T-helper 9 cell (primary cell): Measurements from ENCODE around the gene DAPK2.
A peak's percentile ranks its signal among the peaks of the same experiment; 100 is the strongest.
"Not testable (repeated sequence)": the region's sequence is repeated elsewhere in the genome, so short reads cannot be mapped to it uniquely, and the experiment has no call there.

Experiments
- DNase-seq: peaks from one replicate; pipeline ENCODE4 v3.0.0-alpha.2; 2020

Gene DAPK2

DNA sequence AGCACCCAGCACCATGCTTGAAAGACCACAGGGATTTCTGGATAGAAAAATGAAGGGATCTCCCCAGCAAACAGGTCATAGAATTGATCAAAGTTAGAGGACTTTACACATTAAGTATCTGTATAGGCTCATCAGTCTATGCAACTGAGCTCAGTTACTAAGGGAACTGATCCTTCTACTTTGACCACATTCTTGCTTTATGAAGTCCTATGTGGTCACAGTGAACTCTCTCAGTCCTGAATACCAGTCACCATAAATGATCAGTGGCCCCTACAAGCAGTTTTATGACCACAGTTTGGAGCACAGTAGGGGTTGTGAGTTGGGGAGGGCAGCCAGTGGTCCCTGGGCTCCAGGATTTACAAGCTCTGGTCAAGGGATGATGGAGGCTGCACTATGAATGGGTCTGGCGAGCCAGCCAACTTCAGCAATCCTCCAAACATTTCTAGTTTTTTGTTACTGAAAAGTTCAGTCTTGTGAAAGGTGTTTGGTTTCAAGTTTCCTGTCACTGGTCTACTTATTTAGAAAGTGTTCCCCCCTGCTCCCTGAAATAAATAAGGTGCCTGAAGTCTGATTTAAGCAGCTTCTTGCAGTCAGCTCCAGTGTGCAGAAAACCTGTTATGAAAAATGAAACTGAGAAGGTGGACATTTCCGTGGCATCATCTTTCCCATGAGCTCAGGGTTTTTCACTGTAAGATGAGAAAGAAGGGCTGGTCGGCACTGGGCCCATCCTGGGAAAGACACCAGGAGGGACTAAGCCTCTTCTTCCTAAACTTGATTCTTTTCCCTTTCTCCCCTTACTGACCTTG, 75.5 kb downstream of the DAPK2 start:
- no peak for DNase-seq

DNA sequence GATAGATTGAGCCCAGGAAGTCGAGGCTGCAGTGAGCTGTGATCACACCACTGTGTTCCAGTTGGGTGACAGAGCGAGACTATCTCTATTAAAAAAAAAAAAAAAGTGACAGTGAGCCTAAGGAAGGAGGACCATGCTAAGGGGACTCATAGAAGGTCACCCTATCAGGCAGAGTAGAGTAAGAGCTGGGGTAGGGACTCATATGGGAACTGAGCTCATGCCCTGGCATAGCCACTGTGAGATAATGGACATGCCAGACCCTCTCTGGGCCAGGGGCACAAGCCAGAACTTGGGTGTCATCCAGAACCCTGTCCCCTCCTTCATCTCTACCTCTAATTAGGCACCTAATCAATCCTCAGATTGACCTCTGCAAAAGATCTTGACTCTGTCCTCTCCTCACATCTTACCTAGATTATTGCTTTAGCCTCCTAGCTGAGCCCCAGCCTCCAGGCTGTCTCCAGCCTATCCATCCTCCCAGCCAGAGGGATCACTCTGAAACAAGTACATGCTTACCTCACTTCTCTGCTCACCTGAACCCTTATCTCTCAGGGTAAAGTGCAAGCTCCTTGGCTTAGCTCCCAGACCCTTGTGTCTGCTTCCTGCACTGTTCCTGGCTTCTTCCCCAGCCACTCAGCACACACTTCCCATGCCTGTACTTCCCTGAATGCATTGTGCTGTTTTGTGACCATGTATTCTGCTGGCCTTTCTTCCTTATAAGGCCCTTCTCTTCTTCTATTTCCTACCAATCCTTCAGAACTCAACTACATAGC, 76.4 kb downstream of the DAPK2 start:
- no peak for DNase-seq

DNA sequence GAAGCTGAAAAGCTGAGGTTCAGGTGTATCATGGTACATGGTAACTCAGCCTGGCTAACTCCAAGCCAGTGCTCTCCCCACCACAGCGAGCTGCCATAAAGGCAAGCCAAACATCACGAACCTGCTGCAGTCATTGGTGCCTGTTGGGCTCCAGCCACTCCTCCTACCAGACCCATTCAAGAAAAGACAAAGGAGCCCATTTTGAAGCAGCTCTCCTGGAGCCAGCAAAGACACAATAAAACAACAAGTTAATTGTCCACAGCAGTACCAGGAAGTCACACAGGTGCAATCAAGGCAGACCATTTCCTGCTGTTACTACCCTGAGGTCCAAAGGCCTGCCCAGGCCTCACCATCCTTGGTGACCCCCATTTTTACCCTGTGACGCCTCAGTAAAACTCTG, 77.6 kb downstream of the DAPK2 start:
- no peak for DNase-seq

DNA sequence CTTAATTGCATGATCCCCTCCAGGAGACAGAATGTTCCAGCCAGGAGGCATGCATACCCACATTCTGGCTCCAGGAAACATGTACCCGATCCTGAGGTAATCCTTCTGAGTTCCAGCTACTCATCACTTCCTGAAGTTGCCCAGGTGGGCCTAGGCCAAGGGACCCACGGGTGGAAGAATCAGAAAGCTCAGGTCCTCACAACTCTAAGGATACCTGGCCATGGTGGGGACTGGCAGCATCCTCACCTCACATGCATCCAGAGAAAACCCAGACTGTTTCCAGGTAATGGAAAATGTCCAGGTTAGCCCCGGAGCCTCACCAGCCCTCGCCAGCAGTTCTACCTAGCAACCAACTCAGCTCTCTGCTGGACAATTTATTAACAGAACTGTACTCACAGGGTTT, 78.2 kb downstream of the DAPK2 start:
- no peak for DNase-seq

- DNase-seq = no peak
Measured at GRCh38 chr15:63967616-63968015, 78.7 kb downstream of the DAPK2 start.

DNA sequence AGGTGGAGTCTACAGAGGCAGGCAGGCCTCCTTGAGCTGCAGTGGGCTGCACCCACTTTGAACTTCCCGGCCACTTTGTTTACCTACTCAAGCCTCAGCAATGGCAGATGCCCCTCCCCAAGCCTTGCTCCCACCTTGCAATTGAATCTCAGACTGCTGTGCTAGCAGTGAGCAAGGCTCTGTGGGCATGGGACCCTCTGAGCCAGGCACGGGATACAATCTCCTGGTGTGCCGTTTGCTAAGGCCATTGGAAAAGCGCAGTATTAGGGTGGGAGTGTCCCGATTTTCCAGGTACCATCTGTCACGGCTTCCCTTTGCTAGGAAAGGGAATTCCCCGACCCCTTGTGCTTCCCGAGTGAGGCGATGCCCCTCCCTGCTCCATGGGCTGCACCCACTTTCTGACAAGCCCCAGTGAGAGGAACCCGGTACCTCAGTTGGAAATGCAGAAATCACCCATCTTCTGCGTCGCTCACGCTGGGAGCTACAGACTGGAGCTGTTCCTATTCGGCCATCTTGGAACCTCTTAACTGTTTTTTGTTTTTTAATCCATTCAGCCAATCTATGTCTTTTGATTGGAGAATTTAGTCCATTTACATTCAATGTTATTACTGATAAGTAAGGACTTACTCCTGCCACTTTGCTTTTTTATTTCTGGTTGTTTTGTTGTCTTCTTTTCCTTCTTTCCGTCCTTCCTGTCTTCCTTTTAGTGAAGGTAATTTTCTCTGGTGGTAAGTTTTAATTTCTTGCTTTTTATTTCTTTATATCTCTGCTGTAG, 83.2 kb downstream of the DAPK2 start:
- DNase-seq = not testable (repeated sequence)

DNA sequence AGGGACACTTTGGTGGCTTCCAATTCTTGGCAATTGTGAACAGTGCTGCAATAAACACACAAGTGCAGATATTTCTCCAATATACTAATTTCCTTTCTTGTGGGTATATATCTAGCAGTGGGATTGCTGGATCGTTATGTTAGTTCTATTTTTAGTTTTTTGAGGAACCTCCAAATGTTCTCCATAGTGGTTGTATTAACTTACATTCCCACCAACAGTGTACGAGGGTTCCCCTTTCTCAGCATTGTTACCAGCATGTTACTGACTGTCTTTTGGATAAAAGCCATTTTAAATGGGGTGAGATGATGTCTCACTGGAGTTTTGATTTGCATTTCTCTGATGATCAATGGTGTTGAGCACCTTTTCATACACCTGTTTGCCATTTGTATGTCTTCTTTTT, 92.8 kb downstream of the DAPK2 start:
- no peak for DNase-seq

GRCh38 chr15:63950911-63951481, 95.3 kb downstream of the DAPK2 start:
- DNase-seq = no peak

- no peak for DNase-seq
Measured at GRCh38 chr15:63948971-63949370, 97.3 kb downstream of the DAPK2 start.

GRCh38 chr15:63948436-63948835, 97.8 kb downstream of the DAPK2 start:
- no peak for DNase-seq

GRCh38 chr15:63947228-63947627, 99.1 kb downstream of the DAPK2 start:
- DNase-seq = no peak

GRCh38 chr15:63946524-63947065, 99.7 kb downstream of the DAPK2 start:
- no peak for DNase-seq

GRCh38 chr15:63945838-63946298, 100.4 kb downstream of the DAPK2 start:
- DNase-seq = no peak

DNA sequence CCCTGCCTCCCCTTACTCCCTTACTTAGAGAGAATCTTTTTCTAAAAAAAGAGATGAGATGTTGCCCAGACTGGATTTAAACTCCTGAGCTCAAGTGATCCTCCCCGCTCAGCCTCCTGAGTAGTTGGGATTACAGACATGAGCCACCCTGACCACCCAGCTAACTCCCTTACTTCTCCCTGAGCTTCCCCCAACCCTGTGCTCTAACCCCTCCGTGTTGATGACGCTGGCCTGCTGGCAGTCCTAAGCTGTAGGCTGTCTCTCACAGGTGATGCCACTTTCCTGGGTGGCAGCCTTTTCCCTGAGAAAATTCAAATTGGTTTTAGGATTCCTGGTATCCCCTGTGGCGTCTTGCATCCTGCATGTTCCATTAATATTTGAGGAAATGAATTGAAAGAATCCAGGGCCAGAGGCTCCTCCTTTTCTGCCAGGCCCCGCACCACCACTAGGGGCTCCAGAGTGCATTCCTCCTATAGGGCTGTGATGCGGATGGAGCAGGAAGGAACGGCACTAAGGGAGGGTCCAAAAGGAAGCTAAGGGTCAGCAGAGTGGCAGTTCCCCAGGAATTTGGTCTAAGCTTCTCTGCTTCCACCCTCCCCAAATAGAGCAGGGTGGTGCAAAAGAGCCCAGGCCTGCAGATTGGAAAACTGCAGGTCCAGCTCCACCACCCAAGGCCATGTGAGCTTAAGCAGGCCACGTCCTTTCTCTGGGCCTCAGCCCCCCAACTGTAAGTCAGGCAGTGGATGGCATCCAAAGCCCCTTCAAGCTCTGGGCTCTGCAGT, 101.1 kb downstream of the DAPK2 start:
- peak; percentile 58 for DNase-seq

GRCh38 chr15:63944681-63944955, 101.7 kb downstream of the DAPK2 start:
- no peak for DNase-seq

DNA sequence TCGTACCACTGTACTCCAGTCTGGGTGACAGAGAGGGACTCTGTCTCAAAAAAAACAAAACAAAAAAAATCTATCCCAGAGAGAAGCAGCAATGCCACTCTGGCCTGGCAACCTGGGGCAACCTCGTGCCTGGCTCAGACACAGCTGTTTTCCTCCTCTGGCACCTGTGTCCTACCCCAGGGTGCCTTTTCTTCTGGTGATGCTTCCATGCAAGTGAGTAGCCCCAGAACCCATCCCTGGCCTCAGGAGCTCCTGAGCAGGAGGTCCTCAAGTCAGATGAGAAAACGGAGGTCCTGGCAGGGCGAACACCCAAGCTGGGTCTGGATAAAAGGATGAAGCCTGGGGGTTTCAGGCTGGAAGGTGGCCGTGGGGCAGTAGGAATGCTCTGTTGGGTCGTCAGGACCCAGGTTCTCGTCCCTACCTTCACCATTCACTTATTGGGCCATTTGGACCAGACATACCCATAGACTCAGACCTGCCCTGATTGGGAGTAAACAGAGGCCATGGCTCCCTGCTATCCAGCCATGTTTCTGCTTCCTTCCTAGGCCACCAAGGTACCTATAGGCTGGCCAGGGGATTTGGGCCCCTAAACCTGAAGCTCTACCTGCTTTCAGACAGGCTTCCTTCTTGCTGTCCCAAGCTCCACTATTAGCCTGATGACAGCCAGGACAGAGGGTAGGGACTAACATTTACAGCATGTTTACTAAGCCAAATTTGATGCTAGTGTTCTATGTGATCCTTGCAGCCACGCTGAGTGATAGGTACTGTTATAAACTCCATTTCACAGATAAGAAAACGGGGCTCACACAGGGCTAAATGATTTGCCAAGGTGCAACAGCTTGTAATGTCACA, 102.2 kb downstream of the DAPK2 start:
- DNase-seq = no peak

DNA sequence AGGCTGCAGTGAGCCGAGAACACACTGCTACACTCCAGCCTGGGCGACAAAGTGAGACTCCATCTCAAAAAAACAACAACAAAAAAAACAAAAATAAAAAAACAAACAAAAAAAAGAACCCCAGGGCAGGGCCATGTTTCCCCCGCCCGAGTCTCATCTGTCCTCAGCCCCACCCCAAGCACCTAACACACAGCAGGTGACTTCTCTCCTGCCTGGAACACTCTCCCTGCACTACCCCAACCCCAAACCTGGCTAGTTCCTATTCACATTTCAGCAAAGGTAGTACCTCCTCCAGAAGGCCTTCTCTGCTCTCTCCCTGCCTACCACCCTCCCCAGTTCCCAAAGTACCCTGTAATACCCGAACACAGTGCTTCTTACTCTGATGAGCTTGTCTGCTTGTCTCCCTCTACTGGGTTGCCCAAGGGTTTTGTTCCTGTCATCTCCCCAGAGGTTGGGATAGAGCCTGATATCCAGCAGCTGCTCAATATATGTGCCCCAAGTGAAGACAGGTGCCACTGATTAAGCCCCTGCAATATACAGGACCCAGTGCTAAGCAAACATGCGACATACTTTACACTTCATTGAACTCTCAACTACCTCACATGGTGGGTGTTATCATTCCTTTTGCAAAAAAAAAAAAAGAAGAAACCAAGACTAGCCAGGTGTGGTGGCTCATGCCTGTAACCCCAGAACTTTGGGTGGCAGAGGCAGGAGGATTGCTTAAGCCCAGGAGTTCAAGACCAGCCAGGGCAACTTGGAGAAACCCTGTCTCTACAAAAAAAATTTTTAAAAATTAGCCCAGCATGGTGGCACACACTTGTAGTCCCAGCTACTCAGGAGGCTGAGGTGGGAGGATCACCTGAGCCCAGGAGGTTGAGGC, 103.6 kb downstream of the DAPK2 start:
- DNase-seq = no peak

DNA sequence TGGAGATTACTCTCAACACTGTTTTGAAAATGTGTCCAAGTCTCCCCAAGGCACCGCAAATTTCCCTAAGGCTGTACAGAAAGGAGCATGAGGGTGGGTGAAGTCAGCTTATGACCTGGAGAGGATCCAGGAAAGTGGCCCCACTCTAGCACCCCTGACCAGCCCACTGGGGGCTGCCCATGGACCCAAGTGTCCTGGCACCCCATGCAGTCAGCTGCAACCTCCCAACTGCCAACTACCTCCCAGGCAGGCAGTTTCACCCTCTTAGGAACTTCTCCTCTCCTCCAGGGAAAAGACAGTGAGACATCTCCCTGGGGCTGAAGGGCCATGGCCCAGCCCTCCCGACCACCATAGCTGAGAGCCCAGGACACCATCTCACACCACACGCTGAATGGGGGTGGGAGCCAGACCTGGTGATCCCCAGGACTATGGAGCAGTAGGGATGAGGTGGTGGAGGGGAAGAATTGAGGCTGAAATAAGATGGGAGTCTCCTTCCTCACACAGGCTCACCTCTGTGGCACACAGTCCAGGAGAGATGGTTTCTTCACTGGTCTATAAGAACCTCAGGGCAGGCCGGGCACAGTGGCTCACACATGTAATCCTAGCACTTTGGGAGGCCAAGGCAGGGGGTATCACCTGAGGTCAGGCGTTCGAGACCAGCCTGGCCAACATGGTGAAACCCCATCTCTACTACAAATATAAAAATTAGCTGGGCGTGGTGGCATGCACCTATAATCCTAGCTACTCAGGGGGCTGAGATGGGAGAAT, 104.4 kb downstream of the DAPK2 start:
- DNase-seq = no peak

GRCh38 chr15:63940966-63941620, 105.2 kb downstream of the DAPK2 start:
- no peak for DNase-seq
